ENCODE measurements around the gene CDHR1.

DNA sequence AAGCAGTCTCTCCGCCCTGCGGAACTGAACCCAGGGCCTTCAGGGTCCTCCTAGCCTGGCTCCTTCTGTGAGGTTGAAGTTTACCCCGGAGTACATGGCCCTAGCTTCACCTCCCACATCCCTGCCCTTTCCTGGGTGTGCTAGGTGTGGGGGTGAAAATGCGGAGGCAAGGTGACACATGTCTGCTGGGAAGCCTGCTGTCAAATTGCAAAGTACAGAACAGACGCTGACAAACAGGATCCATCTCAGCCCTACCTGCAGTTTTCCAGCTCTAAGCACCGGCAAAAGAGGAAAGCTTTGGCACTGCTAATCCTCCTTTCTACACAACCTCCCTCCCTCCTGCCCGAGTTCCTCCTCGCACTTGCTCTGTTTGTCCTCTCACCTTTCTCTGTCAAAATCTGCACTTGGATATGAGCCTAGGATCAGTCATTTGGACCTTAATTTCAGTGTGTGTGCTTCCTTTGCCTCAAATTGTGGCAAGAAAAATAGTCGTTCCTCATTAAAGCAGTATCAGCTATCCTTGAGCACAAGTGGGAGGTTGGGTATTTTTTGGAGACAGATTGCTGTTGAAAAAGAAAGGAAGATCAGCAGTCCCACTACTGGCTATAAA, 35.2 kb upstream of the CDHR1 start:
- TF ChIP-seq NFYB (CRISPR knock-in tag; conservative IDR thresholded peaks at IDR 0.05; ENCODE audit: low read depth) (no peak), NR1H2 (CRISPR knock-in tag; IDR thresholded peaks at IDR 0.05) (no peak), CBFB (CRISPR knock-in tag; IDR thresholded peaks at IDR 0.05; ENCODE audit: low read depth) (no peak), ZBTB21 (CRISPR knock-in tag; IDR thresholded peaks at IDR 0.05; ENCODE audit: borderline replicate concordance) (no peak)
- TF ChIP-seq, protein P1, sequence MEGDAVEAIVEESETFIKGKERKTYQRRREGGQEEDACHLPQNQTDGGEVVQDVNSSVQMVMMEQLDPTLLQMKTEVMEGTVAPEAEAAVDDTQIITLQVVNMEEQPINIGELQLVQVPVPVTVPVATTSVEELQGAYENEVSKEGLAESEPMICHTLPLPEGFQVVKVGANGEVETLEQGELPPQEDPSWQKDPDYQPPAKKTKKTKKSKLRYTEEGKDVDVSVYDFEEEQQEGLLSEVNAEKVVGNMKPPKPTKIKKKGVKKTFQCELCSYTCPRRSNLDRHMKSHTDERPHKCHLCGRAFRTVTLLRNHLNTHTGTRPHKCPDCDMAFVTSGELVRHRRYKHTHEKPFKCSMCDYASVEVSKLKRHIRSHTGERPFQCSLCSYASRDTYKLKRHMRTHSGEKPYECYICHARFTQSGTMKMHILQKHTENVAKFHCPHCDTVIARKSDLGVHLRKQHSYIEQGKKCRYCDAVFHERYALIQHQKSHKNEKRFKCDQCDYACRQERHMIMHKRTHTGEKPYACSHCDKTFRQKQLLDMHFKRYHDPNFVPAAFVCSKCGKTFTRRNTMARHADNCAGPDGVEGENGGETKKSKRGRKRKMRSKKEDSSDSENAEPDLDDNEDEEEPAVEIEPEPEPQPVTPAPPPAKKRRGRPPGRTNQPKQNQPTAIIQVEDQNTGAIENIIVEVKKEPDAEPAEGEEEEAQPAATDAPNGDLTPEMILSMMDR (IDR thresholded peaks at IDR 0.05) = no peak
- TF ChIP-seq, protein P2, sequence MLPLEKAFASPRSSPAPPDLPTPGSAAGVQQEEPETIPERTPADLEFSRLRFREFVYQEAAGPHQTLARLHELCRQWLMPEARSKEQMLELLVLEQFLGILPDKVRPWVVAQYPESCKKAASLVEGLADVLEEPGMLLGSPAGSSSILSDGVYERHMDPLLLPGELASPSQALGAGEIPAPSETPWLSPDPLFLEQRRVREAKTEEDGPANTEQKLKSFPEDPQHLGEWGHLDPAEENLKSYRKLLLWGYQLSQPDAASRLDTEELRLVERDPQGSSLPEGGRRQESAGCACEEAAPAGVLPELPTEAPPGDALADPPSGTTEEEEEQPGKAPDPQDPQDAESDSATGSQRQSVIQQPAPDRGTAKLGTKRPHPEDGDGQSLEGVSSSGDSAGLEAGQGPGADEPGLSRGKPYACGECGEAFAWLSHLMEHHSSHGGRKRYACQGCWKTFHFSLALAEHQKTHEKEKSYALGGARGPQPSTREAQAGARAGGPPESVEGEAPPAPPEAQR (CRISPR knock-in tag; IDR thresholded peaks at IDR 0.05) = no peak

All from WTC11 (cell line).